ENCODE data around the gene ATP11A. TPM values are rescaled to one million over a fixed set of nuclear protein-coding genes. Genes with fewer than 3 reads are reported as not detected.

The ATP11A gene
- total and polyA plus RNA-seq, 2 donors (not counting 3 experiments of a cell fraction or from before 2014, with no cell fraction given): 16.5 to 88.1 TPM

- no TSS peak for BruUV-seq (replicated peaks)
- intact Hi-C loops (cut with micrococcal nuclease) (no loop called here), dilution Hi-C loops (cut with MboI; ENCODE audit: extremely low pct_ligation_motif_present, low sequenced_read_pairs) (no loop called here)
- Histone ChIP-seq H3K79me2 (ENCODE audit: control insufficient read depth, insufficient read depth, low read length) (no peaks in the 10 kb centered on the region), H3K9me3 (replicated peaks; ENCODE audit: control insufficient read depth, insufficient read depth, low read length) (no peaks in the 10 kb centered on the region), H3K27ac (ENCODE audit: insufficient read depth, low read depth, low read length) (no peak overlapping the region), H3K9me1 (replicated peaks; ENCODE audit: control insufficient read depth, extremely low read depth, insufficient read depth, low read length) (no peaks in the 10 kb centered on the region), H3K4me2 (ENCODE audit: insufficient read depth, low read length) (no peak overlapping the region), H4K20me1 (replicated peaks; ENCODE audit: control insufficient read depth, extremely low read depth, insufficient read depth, low read length) (no peaks in the 10 kb centered on the region), H2AFZ (ENCODE audit: low read depth, low read length) (no peak overlapping the region), H3K4me3 (replicated peaks in 1 of 3; ENCODE audit: insufficient read depth in 1 of 3, low read depth in 1 of 3, low read length in 3 of 3) (no peak overlapping the region), H3K36me3 (ENCODE audit: control insufficient read depth in 2 of 2, extremely low read depth in 1 of 2, insufficient read depth in 2 of 2, low read length in 2 of 2) (no peaks in the 10 kb centered on the region), H3K4me1 (ENCODE audit: control insufficient read depth, extremely low read depth, insufficient read depth, low read length) (no peaks in the 10 kb centered on the region), H3K27me3 (ENCODE audit: control insufficient read depth in 2 of 2, insufficient read depth in 2 of 2, low read length in 2 of 2) (no peaks in the 10 kb centered on the region), H3K9ac (replicated peaks; ENCODE audit: extremely low read depth, insufficient read depth, low read length) (no peak overlapping the region)
- CTCF ChIA-PET: no interaction called here
- DNase-seq (ENCODE audit: low read depth, low spot score) (no peak), FAIRE-seq (no peak)
- no peak for TF ChIP-seq MAX (IDR thresholded peaks at IDR 0.05; ENCODE audit: insufficient read depth, insufficient read length)
- no peak for TF ChIP-seq CTCF (IDR thresholded peaks at IDR 0.05; ENCODE audit: extremely low read depth in 1 of 2, insufficient read depth in 1 of 2, low read depth in 1 of 2, low read length in 2 of 2)
- TF ChIP-seq GATA2 (IDR thresholded peaks at IDR 0.05; ENCODE audit: insufficient read depth, insufficient read length, low read depth, low read length): no peak
- TF ChIP-seq MYC (IDR thresholded peaks at IDR 0.05; ENCODE audit: low read depth, low read length): no peak
- TF ChIP-seq FOS (IDR thresholded peaks at IDR 0.05; ENCODE audit: borderline replicate concordance, insufficient read depth, low read length): no peak
- POLR2A ChIA-PET: no interaction called here
Observed at GRCh38 chr13:112658808-112659207, 31.0 kb upstream of the ATP11A start.

GRCh38 chr13:112661291-112661690 is 28.5 kb upstream of the ATP11A start:
- intact Hi-C loops (cut with micrococcal nuclease): no loop called here
- BruUV-seq (replicated peaks): no TSS peak
- dilution Hi-C loops (cut with MboI; ENCODE audit: extremely low pct_ligation_motif_present, low sequenced_read_pairs): no loop called here
- no peaks in the 10 kb centered on the region for H3K79me2 ChIP-seq (ENCODE audit: control insufficient read depth, insufficient read depth, low read length)
- H3K36me3 ChIP-seq (ENCODE audit: control insufficient read depth in 2 of 2, extremely low read depth in 1 of 2, insufficient read depth in 2 of 2, low read length in 2 of 2): no peaks in the 10 kb centered on the region
- POLR2A ChIA-PET: no interaction called here
- DNase-seq (ENCODE audit: low read depth, low spot score) (no peak), FAIRE-seq (no peak)
- no peak overlapping the region for H3K4me3 ChIP-seq (replicated peaks in 1 of 3; ENCODE audit: insufficient read depth in 1 of 3, low read depth in 1 of 3, low read length in 3 of 3)
- H3K27ac ChIP-seq (ENCODE audit: insufficient read depth, low read depth, low read length): no peak overlapping the region
- H3K4me2 ChIP-seq (ENCODE audit: insufficient read depth, low read length): no peak overlapping the region
- CTCF ChIA-PET: interaction anchor here (1.3 kb wide), 1 partner anchor 8 kb away, joined by 3 read pairs; no protein-coding TSS in a partner anchor
- H3K4me1 ChIP-seq (ENCODE audit: control insufficient read depth, extremely low read depth, insufficient read depth, low read length): no peaks in the 10 kb centered on the region
- no peaks in the 10 kb centered on the region for H3K9me3 ChIP-seq (replicated peaks; ENCODE audit: control insufficient read depth, insufficient read depth, low read length)
- no peak for TF ChIP-seq EZH2 (IDR thresholded peaks at IDR 0.05; ENCODE audit: borderline replicate concordance, low read depth, low read length, severe bottlenecking)
- TF ChIP-seq POLR2A (IDR thresholded peaks at IDR 0.05; ENCODE audit: low read depth, low read length): no peak
- TF ChIP-seq POLR2AphosphoS5 (IDR thresholded peaks at IDR 0.05; ENCODE audit: insufficient read depth, low read depth, low read length): no peak
- no peak for TF ChIP-seq MAX (IDR thresholded peaks at IDR 0.05; ENCODE audit: insufficient read depth, insufficient read length)
- no peak for TF ChIP-seq FOS (IDR thresholded peaks at IDR 0.05; ENCODE audit: borderline replicate concordance, insufficient read depth, low read length)
- no peak for TF ChIP-seq GATA2 (IDR thresholded peaks at IDR 0.05; ENCODE audit: insufficient read depth, insufficient read length, low read depth, low read length)
- TF ChIP-seq CTCF (IDR thresholded peaks at IDR 0.05; ENCODE audit: extremely low read depth in 1 of 2, insufficient read depth in 1 of 2, low read depth in 1 of 2, low read length in 2 of 2): no peak
- TF ChIP-seq MYC (IDR thresholded peaks at IDR 0.05; ENCODE audit: low read depth, low read length): no peak
- TF ChIP-seq JUN (IDR thresholded peaks at IDR 0.05; ENCODE audit: borderline replicate concordance, insufficient read depth, insufficient read length, low read depth): no peak
- H3K9me1 ChIP-seq (replicated peaks; ENCODE audit: control insufficient read depth, extremely low read depth, insufficient read depth, low read length): no peaks in the 10 kb centered on the region
- H2AFZ ChIP-seq (ENCODE audit: low read depth, low read length): no peak overlapping the region
- peaks cover 0 to 4% of the 10 kb centered on the region in 2 experiments for H3K27me3 ChIP-seq (ENCODE audit: control insufficient read depth in 2 of 2, insufficient read depth in 2 of 2, low read length in 2 of 2)
- no peaks in the 10 kb centered on the region for H4K20me1 ChIP-seq (replicated peaks; ENCODE audit: control insufficient read depth, extremely low read depth, insufficient read depth, low read length)
- H3K9ac ChIP-seq (replicated peaks; ENCODE audit: extremely low read depth, insufficient read depth, low read length): no peak overlapping the region

Data from endothelial cell of umbilical vein (primary cell).